Astrocyte (in vitro differentiated cells and primary cell): ENCODE measurements around the gene RNF125.

Experiments
- EZH2 ChIP-seq: IDR thresholded peaks from 2 replicates; pipeline ENCODE4 v1.6.1; 2012; ENCODE audit warnings: mild to moderate bottlenecking, low read length, inconsistent platforms; ENCODE audit not compliant: insufficient read depth
- TF ChIP-seq, protein P1 (sequence below): IDR thresholded peaks from 2 replicates; pipeline ENCODE4 v1.5.1; 2011; ENCODE audit warnings: low read depth, mild to moderate bottlenecking, inconsistent platforms, low read length, moderate library complexity; ENCODE audit not compliant: insufficient read depth

DNA sequence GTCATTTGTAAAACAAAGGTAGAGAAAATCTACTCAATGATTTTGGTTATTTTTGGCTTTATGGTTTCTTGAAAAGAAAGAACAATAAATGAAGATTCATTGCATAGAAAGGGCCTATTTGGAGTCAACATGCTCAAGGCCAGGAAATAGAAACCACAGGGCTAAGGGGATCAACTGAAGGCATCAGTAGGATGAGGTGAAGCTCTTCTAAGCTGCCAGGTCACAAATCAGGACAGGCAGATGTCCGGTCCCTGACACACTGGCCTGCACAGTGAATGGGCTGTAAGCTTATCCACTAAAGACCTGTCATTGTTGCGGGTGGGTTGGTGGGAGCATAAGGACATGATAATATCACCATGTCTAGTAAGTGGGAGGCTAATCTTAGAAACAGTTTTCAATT, 41.4 kb downstream of the RNF125 start:
- TF ChIP-seq, protein P1, sequence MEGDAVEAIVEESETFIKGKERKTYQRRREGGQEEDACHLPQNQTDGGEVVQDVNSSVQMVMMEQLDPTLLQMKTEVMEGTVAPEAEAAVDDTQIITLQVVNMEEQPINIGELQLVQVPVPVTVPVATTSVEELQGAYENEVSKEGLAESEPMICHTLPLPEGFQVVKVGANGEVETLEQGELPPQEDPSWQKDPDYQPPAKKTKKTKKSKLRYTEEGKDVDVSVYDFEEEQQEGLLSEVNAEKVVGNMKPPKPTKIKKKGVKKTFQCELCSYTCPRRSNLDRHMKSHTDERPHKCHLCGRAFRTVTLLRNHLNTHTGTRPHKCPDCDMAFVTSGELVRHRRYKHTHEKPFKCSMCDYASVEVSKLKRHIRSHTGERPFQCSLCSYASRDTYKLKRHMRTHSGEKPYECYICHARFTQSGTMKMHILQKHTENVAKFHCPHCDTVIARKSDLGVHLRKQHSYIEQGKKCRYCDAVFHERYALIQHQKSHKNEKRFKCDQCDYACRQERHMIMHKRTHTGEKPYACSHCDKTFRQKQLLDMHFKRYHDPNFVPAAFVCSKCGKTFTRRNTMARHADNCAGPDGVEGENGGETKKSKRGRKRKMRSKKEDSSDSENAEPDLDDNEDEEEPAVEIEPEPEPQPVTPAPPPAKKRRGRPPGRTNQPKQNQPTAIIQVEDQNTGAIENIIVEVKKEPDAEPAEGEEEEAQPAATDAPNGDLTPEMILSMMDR, result no peak
- TF ChIP-seq EZH2, result no peak
